Pons (tissue), 1 donor: ENCODE results near the gene MRPL33.

Experiments
- DNase-seq: peaks from one replicate; pipeline ENCODE4 v3.0.0-alpha.2; 2016; ENCODE audit warnings: low spot score

The MRPL33 gene

DNA sequence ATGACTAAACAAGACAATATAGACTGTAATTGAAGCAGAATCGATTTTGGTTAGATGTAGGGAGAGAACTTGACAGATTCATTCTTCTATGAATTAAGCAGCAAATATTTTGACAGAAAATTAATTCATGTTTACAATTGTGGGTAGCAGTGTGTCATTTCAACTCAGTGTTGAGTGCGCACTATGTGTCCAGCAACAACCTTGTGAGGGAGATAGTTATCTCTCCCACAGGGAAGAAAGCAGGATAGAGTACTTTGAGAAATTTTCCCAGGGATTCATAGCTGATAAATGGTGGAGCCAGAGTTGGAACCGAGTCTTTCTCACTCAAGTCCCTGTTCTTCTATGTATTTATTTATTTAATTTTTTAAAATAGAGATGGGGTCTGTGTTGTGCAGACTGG is 5.2 kb downstream of the MRPL33 start:
- no peak for DNase-seq

DNA sequence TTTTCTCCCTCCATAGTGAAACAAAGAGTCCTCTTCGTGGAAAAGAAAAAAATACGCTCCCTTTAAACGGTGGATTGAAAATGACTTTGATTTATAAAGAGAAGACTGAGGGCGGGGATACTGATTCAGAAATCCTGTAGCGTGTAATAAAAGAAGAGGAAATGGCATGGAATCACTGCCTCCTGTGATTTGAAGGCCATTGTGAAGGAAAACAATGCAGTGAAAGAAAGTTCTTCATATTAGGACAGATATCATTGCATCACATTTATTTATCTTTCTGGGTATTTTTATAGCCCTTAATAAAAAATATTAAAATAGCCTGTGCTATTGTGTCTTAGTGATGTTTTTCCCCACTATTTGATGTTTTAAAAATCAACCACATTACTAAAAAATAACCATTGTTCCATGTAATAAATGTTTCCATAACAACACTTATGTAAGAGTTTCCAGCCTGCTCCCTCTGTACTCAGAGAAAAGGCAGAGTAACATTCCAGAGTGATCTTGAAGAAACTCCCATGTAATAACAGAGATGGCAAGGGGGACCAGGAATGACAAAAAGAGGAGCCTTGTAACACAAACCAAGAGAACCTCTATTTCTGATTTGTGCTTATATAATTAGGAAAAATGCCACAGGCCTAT is 8.0 kb downstream of the MRPL33 start:
- no peak for DNase-seq

DNA sequence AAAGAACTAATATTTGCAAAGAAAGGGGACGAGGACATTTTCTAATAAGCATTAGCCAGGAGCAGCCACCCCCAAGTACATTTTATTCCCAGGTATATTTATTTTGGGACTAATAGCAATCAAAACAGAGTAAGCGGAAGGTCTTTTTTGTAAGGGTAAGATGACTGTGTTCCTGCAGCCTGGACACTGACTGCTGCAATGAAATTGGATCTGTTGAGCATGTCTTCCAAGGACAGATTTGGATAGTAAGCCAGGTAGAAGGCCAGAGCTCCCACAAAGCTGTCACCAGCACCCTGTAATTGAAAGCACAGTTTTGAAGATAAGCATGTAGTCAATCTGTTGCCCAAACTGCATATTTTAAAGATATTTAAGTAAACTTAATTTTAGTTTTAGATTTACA is 10.0 kb downstream of the MRPL33 start:
- DNase-seq, result no peak

DNA sequence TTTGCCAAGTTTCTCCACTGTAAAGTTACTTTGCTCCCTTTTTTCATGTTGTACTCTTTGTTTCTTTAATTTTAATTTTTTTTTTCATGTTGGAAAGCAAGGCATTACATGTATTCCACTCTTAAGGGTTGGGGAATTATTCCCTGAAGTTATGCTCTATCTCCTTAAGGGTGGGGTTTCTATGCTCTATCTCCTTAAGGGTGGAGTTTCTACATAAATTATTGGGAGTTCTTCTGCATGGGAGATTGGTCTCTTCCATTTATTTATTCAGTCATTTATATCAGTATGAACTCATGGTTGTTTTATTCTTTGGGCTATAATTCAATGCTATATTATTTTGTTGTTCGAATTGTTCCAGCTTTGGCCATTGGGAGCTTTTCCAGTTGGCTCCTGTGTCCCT is 11.2 kb downstream of the MRPL33 start:
- no peak for DNase-seq

DNA sequence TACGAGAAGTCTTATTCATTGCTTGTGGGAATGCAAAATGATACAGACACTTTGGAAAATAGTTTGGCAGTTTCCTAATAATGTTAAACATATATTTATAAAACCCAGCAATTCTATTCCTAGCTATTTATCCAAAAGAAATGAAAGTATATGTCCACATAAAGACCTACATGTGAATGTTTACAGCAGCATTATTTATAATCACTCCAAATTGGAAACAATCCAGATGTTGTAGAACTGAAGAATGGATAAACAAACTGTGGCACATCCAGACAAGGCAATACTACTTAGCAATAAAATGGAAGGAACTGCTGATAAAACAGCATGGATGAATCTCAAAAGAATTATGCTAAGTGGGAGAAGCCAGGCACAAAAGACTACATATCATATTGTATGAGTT is 19.3 kb downstream of the MRPL33 start:
- no peak for DNase-seq

DNA sequence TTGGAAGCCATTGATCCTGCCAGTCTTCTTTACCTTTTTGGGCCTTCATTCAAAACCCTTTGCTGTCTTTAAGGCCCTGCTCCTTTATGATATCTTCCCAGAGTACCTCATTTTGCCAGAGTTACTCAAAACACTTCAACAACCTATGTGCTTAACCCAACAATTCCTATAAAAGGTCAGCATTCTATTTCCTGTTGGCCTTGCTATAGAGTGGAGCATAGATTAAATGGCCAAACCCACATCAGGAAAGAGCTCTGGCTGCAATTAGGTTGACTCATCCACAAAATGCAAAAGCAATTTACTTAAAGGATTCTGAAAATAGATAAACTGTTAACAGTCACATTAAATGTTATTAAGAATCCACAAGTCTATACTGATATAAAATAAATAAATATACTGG is 21.2 kb downstream of the MRPL33 start:
- no peak for DNase-seq

GRCh38 chr2:27795093-27795834 is 23.7 kb downstream of the MRPL33 start:
- no peak for DNase-seq

- DNase-seq, result no peak
Measured at GRCh38 chr2:27795868-27796277, 24.4 kb downstream of the MRPL33 start.

DNA sequence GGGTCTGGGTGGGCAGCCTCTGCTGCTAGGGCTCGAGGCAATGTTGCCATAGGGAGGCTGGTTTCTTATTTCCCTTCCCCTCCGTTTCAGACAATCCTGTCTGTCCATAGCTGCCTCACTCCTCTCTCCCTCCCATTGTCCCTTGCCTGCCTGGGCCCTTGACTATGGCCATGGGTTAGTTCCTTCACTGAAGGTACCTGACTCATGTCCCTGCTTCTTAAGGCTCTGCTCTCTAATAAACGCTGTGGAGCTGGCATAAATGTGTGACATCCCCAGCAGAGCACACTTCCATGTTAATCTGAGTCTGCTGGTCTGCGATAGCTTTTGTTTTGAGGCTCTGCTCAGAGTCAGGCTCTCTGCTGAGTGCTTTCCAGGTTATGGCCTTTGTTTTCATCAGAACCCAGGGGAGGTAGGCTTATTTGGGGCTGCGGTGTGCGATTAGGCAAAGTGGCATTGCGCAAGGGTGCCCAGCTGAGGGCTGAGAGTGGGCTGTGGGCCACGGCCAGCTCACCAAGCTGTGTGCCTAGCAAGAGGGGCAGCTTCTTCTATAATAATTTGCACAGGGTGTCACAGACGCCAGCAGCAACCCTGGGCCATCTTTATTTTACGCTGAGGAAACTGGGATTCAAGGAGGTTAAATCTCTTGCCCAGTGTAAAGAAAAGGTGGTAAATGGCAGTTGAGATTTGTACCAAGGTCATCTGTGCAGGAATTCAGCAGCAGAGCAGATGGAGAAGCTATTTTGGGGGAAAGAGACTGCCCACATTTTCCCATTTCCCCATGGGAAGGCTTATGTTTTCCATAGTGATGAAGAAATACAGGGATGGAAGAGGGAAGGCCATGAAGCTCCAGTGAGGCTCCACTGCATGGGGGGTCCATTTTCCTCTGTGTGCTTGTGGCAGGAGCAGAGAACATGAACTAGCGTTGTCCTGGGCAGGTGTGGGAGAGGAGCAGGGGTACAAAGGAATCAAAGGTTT is 25.6 kb downstream of the MRPL33 start:
- no peak for DNase-seq

- DNase-seq, result no peak
Measured at GRCh38 chr2:27797841-27798240, 26.3 kb downstream of the MRPL33 start.

DNA sequence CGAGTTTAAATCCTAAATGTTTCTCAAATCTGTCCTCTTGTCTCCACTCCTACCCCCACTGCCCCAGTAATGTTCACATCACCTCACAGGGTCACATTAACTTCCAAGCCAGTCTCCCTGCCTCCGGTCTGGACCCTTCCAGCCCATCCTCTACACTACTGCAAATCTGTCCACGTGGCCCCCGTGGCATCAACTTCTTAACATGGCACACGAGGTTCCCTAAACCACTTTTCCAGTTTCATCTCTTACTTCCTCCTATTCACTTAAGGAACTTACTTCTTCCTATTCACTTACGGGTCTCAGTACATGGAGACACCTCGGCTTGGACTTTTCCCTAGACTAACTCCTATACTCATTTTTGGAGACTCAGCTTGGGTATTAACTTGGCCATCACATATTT is 27.0 kb downstream of the MRPL33 start:
- no peak for DNase-seq

- no peak for DNase-seq
Measured at GRCh38 chr2:27798948-27799645, 27.6 kb downstream of the MRPL33 start.

DNA sequence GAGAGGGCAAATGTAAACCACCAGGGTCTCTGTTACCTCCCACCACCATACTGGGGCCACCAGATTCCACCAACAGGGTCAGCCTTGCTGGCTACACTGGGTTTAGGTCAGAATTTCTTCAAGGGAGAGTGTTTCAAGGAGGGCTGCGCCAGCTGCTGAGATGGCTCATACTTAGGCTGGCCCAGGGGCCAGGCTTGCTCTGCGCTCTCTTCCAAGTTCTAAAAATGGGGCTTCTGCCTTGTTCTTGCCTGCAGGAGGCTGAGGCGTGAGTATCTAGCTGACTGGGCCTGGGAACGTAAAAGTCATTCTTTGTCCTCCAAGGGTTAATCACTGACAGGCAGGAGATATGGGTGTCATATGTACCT is 28.1 kb downstream of the MRPL33 start:
- no peak for DNase-seq

GRCh38 chr2:27800856-27801255 is 29.3 kb downstream of the MRPL33 start:
- DNase-seq, result no peak

DNA sequence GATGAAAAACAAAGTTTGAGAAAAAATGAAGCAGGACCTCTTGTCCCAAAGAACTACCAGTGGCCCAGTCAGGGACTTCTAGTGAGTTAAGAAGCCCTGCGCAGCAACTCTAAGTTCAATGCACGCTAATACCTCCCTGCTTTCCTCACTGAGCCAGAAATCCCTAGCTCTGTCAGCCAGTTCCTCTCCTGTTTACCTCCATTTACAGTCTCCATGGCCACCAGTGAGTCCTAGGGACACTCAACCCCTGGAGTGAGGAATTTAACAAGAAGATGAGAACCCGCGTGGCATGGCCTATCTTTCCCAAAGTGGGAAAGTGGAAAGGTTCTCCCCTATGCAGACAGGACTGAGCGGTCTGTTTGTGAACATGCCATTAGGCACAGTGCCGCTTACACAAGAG is 31.0 kb downstream of the MRPL33 start:
- DNase-seq, result no peak

DNA sequence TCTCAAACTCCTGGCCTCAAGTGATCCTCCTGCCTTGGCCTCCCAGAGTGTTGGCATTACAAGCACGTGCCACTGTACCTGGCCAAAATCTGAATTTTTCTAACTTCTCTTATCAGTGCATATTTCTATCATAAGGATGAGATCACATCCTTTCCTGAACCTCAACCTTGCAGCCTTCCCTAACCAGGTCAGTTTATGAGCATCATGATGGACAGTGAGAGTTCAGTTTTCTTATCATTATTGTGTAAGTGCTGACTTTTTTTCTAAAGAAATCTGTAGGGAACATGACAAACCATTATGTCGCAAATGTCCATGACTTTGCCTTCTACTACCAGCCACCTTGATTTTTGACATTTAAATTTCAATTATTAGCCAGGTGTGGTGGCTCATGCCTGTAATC is 31.5 kb downstream of the MRPL33 start:
- no peak for DNase-seq

- no peak for DNase-seq
Measured at GRCh38 chr2:27804146-27804545, 32.6 kb downstream of the MRPL33 start.

- DNase-seq, result no peak
Measured at GRCh38 chr2:27805180-27805579, 33.7 kb downstream of the MRPL33 start.

- DNase-seq, result no peak
Measured at GRCh38 chr2:27806311-27807059, 35.0 kb downstream of the MRPL33 start.

GRCh38 chr2:27807476-27807875 is 36.0 kb downstream of the MRPL33 start:
- no peak for DNase-seq

DNA sequence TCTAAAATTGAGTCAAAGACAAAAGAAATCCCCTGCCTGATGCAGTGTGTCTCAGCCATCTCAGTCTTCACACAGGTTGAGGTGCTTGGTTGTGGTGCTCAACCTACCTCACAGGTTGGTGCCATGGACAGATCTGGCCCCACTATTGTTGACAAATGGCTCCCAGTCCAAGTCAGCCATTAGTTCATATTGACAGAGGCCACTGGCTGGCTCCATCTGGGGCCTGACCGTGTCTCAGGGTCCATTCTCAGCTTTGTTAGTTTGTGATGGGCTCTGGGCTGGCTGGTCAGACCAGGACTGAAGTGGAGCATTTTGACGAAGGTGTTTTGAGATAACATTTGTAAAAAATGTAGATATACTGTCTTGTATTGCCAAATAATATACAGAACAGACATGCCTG is 36.9 kb downstream of the MRPL33 start:
- DNase-seq, result no peak
